GM23248 (cell line): ENCODE measurements around the gene SH3GL1. TPM values are rescaled to one million over a fixed set of nuclear protein-coding genes. Genes with fewer than 3 reads are reported as not detected.

Experiments
- DNase-seq: peaks from one replicate; pipeline ENCODE4 v3.0.0-alpha.2; 2015
- H2AFZ ChIP-seq: fragments of 200-600 bp; sonication (generic); 2 replicates; pipeline ENCODE4 v1.6.1; 2016; ENCODE audit warnings: antibody characterized with exemption
- H3F3A ChIP-seq: fragments of 200-600 bp; sonication (generic); 2 replicates; pipeline ENCODE4 v1.6.1; 2016; ENCODE audit warnings: mild to moderate bottlenecking, antibody characterized with exemption, mixed run types; ENCODE audit not compliant: insufficient read depth
- H3K27ac ChIP-seq: fragments of 200-600 bp; sonication (generic); 2 replicates; pipeline ENCODE4 v1.5.1; 2016; ENCODE audit warnings: mild to moderate bottlenecking
- H3K27me3 ChIP-seq: fragments of 200-600 bp; sonication (generic); replicated peaks from 2 replicates; pipeline ENCODE4 v1.6.1; 2016; ENCODE audit warnings: mild to moderate bottlenecking; ENCODE audit not compliant: insufficient read depth
- H3K36me3 ChIP-seq: fragments of 200-600 bp; sonication (generic); 2 replicates; pipeline ENCODE4 v1.6.1; 2016; ENCODE audit warnings: low read depth, mild to moderate bottlenecking
- H3K4me1 ChIP-seq: fragments of 200-600 bp; sonication (generic); 2 replicates; pipeline ENCODE4 v1.6.1; 2016; ENCODE audit warnings: mild to moderate bottlenecking; ENCODE audit not compliant: insufficient read depth
- H3K4me2 ChIP-seq: fragments of 200-600 bp; sonication (generic); one replicate; pipeline ENCODE4 v1.6.1; 2016; ENCODE audit warnings: mild to moderate bottlenecking; ENCODE audit not compliant: unreplicated experiment
- H3K4me3 ChIP-seq: fragments of 200-600 bp; sonication (generic); 2 replicates; pipeline ENCODE4 v1.5.1; 2016; ENCODE audit warnings: mild to moderate bottlenecking
- H3K79me2 ChIP-seq: fragments of 200-600 bp; sonication (generic); 2 replicates; pipeline ENCODE4 v1.6.1; 2016; ENCODE audit warnings: mild to moderate bottlenecking; ENCODE audit not compliant: insufficient read depth
- H3K9ac ChIP-seq: fragments of 200-600 bp; sonication (generic); 2 replicates; pipeline ENCODE4 v1.6.1; 2016; ENCODE audit warnings: mild to moderate bottlenecking
- H3K9me2 ChIP-seq: fragments of 200-600 bp; sonication (generic); 2 replicates; pipeline ENCODE4 v1.6.1; 2016; ENCODE audit warnings: mixed run types, mild to moderate bottlenecking, moderate library complexity; ENCODE audit not compliant: insufficient read depth
- H3K9me3 ChIP-seq: fragments of 200-600 bp; sonication (generic); one replicate; pipeline ENCODE4 v1.6.1; 2017; ENCODE audit warnings: low read depth
- H4K20me1 ChIP-seq: fragments of 200-600 bp; sonication (generic); 2 replicates; pipeline ENCODE4 v1.6.0; 2016; ENCODE audit not compliant: insufficient read depth
- EZH2 ChIP-seq: fragments of 200-600 bp; sonication (generic); IDR thresholded peaks from 2 replicates; pipeline ENCODE4 v1.6.1; 2018; ENCODE audit warnings: antibody characterized with exemption, mild to moderate bottlenecking; ENCODE audit not compliant: insufficient read depth, poor library complexity, severe bottlenecking
- EZH2phosphoT487 ChIP-seq: fragments of 200-600 bp; sonication (generic); IDR thresholded peaks from 2 replicates; pipeline ENCODE4 v1.6.1; 2018; ENCODE audit warnings: antibody characterized with exemption, moderate library complexity, mild to moderate bottlenecking, low read depth; ENCODE audit not compliant: insufficient read depth
- WGBS, 2 experiments: methylation state at CpG; one replicate each; pipeline ENCODE4 v1.1.6; 2015 to 2017; ENCODE audit warnings: low lambda C conversion rate in 2 of 2, low coverage in 1 of 2; ENCODE audit errors: missing lambda C conversion rate in 2 of 2; 5-methylcytosine and 5-hydroxymethylcytosine counted together
- in situ Hi-C: fragments of 300-500 bp; cut with MboI; formaldehyde crosslinking; loops from 2 replicates; pipeline ENCODE4 v1.15.0; 2020
- polyA plus RNA-seq: library from polyadenylated mRNA; unstranded; fragments of >200 nt; fragmentation: Nextera tagmentation; extraction: Ambion mirVana; gene quantifications from 2 replicates; pipeline ENCODE4 v1.2.1, GENCODE V29; 2016
- total RNA-seq: library from RNA; depleted of rRNA; stranded (reverse); fragments of >200 nt; shearing (Covaris generic); gene quantifications from 2 replicates; pipeline ENCODE4 v1.2.3, GENCODE V29; 2014

Gene SH3GL1
- total and polyA plus RNA-seq, 2 experiments from 2014 or later, result 141 to 151 TPM

DNA sequence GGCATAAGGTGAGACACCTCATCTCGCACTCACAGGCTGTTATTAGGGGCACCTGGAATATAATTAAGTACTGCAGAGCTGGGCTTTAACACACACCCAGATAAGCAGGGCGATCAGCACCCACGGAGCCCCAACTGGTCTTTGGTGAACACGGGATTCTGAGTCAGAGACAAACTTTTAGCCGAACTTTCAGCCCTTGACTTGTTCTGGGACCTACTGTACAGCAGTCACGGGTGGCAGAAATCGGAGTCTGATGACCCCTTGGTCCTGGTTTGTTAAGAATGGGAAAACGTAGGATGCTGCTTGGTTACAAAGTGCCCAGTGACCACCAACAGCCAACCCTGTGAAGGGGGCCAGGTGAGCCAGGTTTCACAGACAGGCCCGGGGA, 9.0 kb downstream of the SH3GL1 start:
- Histone ChIP-seq H3K9me2 (no peaks in the 10 kb centered on the region), H3K9me3 (no peaks in the 10 kb centered on the region), H3K27ac (peak overlapping the region; percentile 83), H3K79me2 (peaks cover 100% of the 10 kb centered on the region), H2AFZ (no peak overlapping the region), H3F3A (peaks cover 54% of the 10 kb centered on the region), H3K36me3 (no peaks in the 10 kb centered on the region; the same call in 1 of the 2 replicates), H3K4me1 (peaks cover 60% of the 10 kb centered on the region), H3K4me2 (peak overlapping the region; percentile 69), H3K27me3 (no peaks in the 10 kb centered on the region), H4K20me1 (peaks cover 19% of the 10 kb centered on the region; the same call in 1 of the 2 replicates), H3K4me3 (peak overlapping the region; percentile 52), H3K9ac (peak overlapping the region; percentile 70)
- no peak for TF ChIP-seq EZH2
- no peak for TF ChIP-seq EZH2phosphoT487
- in situ Hi-C loops, result no loop called here
- peak; percentile 75 for DNase-seq
- WGBS, 2 experiments, result 23 to 27% methylated on average over 9 of the region's 9 CpGs

GRCh38 chr19:4390567-4391305, 9.6 kb downstream of the SH3GL1 start:
- H2AFZ ChIP-seq, result no peak overlapping the region
- H4K20me1 ChIP-seq, result peaks cover 19% of the 10 kb centered on the region; the same call in 1 of the 2 replicates
- H3K9me2 ChIP-seq, result no peaks in the 10 kb centered on the region
- H3K4me1 ChIP-seq, result peaks cover 66% of the 10 kb centered on the region
- peak overlapping the region; percentile 70 for H3K9ac ChIP-seq
- H3F3A ChIP-seq, result peaks cover 54% of the 10 kb centered on the region
- TF ChIP-seq EZH2 (no peak), EZH2phosphoT487 (no peak)
- H3K4me3 ChIP-seq, result peak overlapping the region; percentile 52
- DNase-seq, result peak; percentile 51
- 29 to 32% methylated on average over 17 to 21 of the region's 21 CpGs for WGBS, 2 experiments
- H3K9me3 ChIP-seq, result no peaks in the 10 kb centered on the region
- in situ Hi-C loops, result no loop called here
- H3K36me3 ChIP-seq, result no peaks in the 10 kb centered on the region; the same call in 1 of the 2 replicates
- peaks cover 100% of the 10 kb centered on the region for H3K79me2 ChIP-seq
- no peaks in the 10 kb centered on the region for H3K27me3 ChIP-seq
- H3K27ac ChIP-seq, result peak overlapping the region; percentile 83
- peak overlapping the region; percentile 69 for H3K4me2 ChIP-seq

DNA sequence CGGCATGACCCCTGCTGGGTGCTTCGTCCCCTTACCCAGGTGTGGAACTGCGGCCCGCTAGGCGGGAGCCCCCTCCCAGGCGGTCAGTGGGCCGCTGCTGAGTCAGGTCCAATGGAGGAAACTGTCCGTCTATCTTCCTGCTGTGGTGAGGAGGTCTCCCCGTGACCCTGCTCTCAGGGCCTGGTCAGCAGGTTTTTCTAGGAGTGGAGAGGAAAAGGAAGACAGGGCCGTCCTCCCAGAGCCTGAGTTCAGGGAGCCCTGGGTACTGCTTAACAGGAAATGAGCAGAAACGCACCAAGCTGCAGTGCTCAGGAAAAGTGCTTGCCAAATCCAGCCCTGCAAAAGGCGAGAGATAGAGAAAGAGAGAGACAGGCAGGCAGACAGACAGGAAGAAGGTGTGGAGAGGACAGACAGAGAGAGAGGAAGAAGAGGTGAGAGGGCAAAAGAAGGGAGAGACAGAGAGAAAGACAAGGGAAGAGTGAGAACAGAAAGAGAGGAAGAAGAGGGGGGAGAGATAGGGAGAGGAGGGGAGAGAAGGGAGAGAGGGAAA, 10.3 kb downstream of the SH3GL1 start:
- Histone ChIP-seq H3F3A (peaks cover 52% of the 10 kb centered on the region), H4K20me1 (peaks cover 19% of the 10 kb centered on the region; the same call in 1 of the 2 replicates), H2AFZ (no peak overlapping the region), H3K9me2 (no peaks in the 10 kb centered on the region), H3K4me2 (peak overlapping the region; percentile 69), H3K27me3 (no peaks in the 10 kb centered on the region), H3K79me2 (peaks cover 100% of the 10 kb centered on the region), H3K4me1 (peaks cover 70% of the 10 kb centered on the region), H3K36me3 (no peaks in the 10 kb centered on the region), H3K9me3 (no peaks in the 10 kb centered on the region), H3K4me3 (peak overlapping the region; percentile 52), H3K9ac (peak overlapping the region; percentile 70), H3K27ac (peak overlapping the region; percentile 83)
- DNase-seq, result peak; percentile 64
- in situ Hi-C loops, result no loop called here
- WGBS, 2 experiments, result 59 to 65% methylated on average over 12 of the region's 12 CpGs
- TF ChIP-seq EZH2phosphoT487 (no peak), EZH2 (no peak)

DNA sequence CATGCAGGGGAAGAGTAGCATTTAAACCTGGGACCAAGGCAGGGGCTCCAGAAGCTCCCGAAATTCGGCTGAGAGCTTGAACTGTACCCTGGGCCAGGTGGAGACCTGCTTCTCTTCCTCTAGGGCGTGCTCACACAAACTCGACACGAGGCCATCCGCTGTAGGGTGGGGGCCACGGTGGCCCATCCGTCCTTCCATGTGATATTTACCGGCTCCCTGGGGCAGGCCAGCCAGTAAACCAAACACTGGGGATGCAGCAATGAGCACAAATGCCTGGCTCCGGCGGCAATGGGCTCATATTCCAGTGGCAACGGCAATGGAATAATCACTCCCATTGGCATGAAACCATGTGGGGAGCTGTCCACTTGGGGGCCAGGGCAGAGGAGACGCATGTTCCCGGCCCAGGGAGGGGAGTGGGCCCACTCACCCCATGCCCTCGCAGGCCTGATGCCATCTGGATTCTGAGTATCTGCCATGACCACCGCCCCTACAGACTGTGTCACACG, 10.8 kb downstream of the SH3GL1 start:
- H3K4me3 ChIP-seq, result peak overlapping the region; percentile 52; the same call in 1 of the 2 replicates

More for the DNA sequence above, 10.8 kb downstream of the SH3GL1 start:
- Histone ChIP-seq H3K9ac (peak overlapping the region; percentile 70), H3K79me2 (peaks cover 100% of the 10 kb centered on the region), H3K9me3 (no peaks in the 10 kb centered on the region), H3K27ac (peak overlapping the region; percentile 83), H3K36me3 (no peaks in the 10 kb centered on the region; the same call in 1 of the 2 replicates), H3K4me1 (peaks cover 66% of the 10 kb centered on the region), H3K27me3 (no peaks in the 10 kb centered on the region), H3F3A (peaks cover 46% of the 10 kb centered on the region), H2AFZ (no peak overlapping the region), H4K20me1 (peaks cover 19% of the 10 kb centered on the region; the same call in 1 of the 2 replicates), H3K4me2 (peak overlapping the region; percentile 69), H3K9me2 (no peaks in the 10 kb centered on the region)
- in situ Hi-C loops, result no loop called here
- peak; percentile 27 for DNase-seq
- TF ChIP-seq EZH2, result no peak
- no peak for TF ChIP-seq EZH2phosphoT487
- 51 to 55% methylated on average over 16 to 17 of the region's 17 CpGs for WGBS, 2 experiments
